ENCODE data around the gene TRIP13.
A peak's percentile ranks its signal among the peaks of the same experiment; 100 is the strongest.

Gene TRIP13

GRCh38 chr5:956941-957747 is 64.5 kb downstream of the TRIP13 start:
- ATAC-seq = peak; percentile 71

DNA sequence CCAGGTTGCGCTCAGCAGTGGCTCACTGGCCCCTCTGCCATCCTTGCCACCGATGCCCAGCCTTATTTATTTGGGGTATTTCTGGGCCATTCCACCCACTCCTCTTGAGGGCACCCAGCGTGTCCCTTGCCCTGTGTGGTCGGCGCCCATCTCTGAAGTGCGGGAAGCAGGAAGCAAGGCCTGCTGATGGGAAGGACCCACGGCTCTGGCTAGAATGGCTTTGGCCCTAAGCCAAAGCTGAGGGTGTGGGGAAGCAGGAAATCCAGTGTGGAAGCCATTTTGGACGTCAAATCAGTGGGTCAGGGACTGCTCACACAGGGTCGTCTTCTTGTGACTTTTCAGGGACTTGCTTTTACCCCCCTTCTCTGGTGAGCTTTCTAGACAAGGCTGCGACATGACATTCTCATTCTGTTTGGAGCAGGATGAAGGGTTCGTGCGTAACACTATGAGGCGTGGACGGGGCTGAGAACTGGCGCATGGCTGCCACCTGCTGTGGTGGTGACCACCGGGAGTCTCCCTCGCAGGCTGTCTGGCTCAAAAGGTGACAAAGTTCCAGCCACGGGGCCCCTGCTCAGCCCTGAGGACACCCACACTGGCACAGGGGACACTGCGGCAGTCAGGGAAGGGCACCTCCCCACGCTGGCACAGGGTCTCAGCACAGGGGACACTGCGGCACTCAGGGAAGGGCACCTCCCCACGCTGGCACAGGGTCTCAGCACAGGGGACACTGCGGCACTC is 65.2 kb downstream of the TRIP13 start:
- ATAC-seq = no peak

- no peak for ATAC-seq
Observed at GRCh38 chr5:958701-959571, 66.3 kb downstream of the TRIP13 start.

- no peak for ATAC-seq
Observed at GRCh38 chr5:959581-960531, 67.2 kb downstream of the TRIP13 start.

GRCh38 chr5:960551-960950 is 67.9 kb downstream of the TRIP13 start:
- no peak for ATAC-seq

DNA sequence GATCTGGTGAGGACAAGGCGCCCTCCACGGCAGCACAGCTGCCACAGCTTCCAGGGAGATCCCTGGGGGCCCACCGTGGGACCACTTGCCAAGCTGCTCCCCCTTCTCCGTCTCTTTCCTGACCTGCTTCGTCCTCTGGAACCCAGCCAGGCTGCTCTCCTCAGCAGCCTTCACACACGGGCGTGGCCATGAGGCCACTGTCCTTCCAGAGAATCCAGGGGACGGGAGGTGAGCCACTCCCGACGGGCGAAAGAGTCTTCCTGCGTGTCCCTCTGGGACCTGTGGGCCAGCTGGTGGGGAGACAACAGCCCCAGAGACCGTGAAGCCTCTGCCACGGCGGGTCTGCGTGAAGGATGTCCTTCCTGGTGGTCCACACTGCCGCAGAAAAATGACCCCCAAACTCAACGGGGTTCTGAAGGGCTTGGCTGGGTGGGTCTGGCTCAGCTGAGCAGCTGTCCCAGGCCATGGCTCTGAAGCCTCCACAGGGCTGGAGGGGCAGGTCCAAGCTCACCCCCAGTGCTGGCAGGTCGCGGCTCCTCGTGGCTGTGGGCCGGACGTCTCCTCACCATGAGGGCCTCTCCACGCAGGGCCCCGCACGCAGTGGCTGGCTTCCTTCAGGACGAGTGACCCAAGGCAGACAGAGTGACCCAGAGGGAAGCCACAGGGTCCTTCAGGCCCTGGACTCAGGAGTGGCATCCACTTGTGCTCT is 68.5 kb downstream of the TRIP13 start:
- no peak for ATAC-seq

DNA sequence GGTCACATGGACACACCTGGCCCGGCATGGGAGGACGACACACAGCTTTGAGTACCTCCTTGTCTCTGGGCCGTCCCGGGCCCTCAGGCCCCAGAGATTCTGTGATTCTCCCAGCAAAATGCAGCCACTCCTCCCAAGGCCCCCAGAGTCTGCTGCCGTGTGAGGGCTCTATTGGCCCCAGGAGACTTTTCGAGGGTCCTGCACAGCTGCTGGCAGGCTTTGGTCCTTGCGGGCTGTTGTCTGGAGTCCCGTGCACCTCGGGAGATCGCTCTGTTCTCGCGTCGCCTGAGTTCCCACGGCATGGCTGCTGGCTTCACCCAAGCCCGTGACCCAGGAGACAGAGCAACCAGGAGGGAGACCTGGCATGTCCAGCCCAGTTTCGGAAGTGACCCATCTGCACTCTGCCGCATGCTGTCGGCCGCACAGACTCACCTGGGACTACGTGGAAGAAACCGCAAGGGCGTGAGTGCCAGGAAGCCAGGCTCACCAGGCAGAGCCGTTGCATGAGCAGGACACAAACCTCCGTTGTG is 69.1 kb downstream of the TRIP13 start:
- no peak for ATAC-seq

GRCh38 chr5:962386-962785 is 69.7 kb downstream of the TRIP13 start:
- ATAC-seq = no peak

DNA sequence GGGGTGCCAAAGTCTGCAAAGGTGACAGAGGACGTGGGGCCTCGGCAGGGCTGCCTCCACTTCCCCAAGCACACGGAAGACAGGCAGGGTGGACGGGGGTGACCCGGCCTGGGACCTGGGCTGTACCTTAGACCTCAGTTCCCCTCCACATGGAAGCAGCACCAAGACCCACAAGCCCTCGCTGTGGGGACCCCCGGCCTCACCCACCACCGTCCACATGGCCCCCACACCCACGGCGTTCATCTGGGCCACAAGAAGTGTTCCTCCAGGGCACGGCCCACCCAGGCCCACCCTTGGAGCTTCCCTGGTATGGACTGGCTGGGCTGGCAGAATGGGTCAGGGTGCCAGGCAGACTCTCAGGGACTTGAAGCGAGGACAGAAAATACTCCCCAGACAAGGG is 70.1 kb downstream of the TRIP13 start:
- no peak for ATAC-seq

DNA sequence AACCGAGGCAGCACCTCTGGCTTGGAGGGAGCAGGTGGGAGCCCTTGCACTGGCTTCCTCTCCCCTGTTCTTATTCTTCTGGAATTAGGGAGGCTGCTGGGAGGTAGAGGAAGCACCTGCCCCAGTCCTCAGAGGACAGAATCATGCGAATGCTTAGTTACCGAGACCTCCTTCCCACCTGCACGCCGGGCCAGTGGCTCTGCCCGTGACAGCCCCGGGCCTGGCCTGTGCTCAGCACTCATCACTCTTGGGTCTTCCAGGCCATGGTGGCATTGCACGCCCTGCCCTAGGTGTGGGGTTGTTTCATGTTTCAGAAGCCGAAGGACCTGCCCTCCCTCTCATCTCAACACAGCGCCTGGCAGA is 70.6 kb downstream of the TRIP13 start:
- no peak for ATAC-seq

GRCh38 chr5:963673-964531 is 71.2 kb downstream of the TRIP13 start:
- ATAC-seq = peak; percentile 66 to 71

DNA sequence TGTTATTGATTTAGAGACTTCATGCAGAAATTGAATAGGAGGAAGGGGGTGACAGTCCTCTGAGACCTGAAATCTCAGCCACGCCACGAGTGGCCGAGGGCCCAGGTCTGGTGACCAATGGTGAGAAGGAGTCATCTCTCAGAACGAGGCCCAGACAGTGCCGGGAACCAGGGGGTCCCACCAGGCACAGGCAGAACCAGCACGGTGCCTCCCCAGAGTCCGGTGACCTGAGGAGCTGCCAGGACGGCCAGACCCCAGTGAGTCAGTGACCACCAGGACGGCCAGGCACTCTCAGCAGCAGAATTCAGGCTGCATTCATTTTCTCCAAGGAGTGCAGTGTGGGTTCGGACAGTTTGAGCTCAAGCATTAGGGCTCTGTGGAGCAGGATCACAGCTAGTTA is 72.1 kb downstream of the TRIP13 start:
- no peak for ATAC-seq

- ATAC-seq = no peak
Observed at GRCh38 chr5:965604-966344, 73.1 kb downstream of the TRIP13 start.

GRCh38 chr5:966345-966710 is 73.6 kb downstream of the TRIP13 start:
- ATAC-seq = no peak

GRCh38 chr5:966941-967340 is 74.3 kb downstream of the TRIP13 start:
- no peak for ATAC-seq
